ENCODE data around the gene TRIP10.

Gene TRIP10

DNA sequence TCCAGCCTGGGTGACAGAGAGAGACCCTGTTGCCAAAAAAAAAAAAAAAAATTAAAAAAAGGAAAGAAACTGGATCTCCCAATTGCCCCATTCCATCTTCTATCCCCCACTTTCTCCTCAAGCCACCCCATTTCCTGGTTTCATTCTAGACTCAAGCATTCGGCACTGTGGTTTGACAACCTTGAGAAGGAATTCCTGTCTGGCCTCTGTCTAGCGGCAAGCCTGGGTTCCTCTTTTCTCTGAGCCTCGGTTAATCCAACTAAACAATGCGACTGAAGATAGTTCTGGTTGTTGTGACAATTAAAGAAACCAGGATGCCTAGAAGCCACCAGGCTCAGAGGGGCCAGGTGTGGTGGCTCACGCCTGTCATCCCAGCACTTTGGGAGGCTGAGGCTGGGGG is 15.7 kb upstream of the TRIP10 start:
- Histone ChIP-seq H3K36me3 (ENCODE audit: insufficient read depth, low read length) (no peaks in the 10 kb centered on the region), H3K4me1 (ENCODE audit: insufficient read depth, low read length) (no peaks in the 10 kb centered on the region), H2AFZ (ENCODE audit: low read depth, low read length) (no peak overlapping the region), H3K4me3 (ENCODE audit: low read length) (no peak overlapping the region), H3K27me3 (ENCODE audit: insufficient read depth, low read length) (no peaks in the 10 kb centered on the region), H3K9me3 (ENCODE audit: low read length) (no peaks in the 10 kb centered on the region)

DNA sequence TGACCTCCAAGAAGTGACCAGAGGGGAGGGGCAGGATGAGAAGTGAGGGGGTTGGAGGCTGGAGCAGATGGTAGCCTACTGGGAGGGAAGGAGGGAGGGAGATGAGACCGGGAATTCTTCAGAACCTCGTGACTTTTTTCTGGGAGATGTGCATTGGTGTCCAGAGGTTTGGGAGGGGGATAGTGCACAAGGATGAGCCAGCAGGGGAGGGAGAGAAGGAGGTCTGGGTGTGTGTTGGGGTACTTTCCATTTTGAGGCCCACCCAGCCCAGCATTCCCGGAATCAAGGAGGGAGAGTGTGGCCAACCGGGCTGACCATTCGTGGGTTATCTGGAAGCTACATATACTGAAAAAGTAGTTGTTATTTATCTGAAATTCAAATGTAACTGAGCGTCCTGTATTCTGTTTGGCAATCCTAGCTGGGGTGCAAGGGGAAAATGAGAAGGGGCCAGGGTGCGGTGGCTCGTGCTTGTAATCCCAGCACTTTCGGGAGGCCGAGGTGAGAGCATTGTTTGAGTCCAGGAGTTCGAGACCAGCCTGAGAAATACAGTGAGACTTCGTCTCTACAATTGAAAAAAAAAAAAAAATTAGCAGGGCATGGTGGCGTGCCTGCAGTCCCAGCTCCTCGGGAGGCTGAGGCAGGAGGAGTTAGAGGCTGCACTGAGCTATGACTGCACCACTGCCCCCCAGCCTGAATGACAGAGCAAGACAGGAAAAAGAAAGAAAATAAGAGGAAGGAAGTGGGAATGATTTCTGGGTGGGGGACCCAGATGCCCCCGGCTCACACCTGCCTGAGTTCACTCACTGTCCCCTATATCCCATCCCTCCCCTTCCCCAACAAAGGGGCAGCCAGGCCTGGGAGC is 14.6 kb upstream of the TRIP10 start:
- Histone ChIP-seq H3K4me3 (ENCODE audit: low read length) (no peak overlapping the region), H3K4me1 (ENCODE audit: insufficient read depth, low read length) (no peaks in the 10 kb centered on the region), H3K9me3 (ENCODE audit: low read length) (no peaks in the 10 kb centered on the region), H3K36me3 (ENCODE audit: insufficient read depth, low read length) (no peaks in the 10 kb centered on the region), H3K27me3 (ENCODE audit: insufficient read depth, low read length) (no peaks in the 10 kb centered on the region), H2AFZ (ENCODE audit: low read depth, low read length) (no peak overlapping the region)

DNA sequence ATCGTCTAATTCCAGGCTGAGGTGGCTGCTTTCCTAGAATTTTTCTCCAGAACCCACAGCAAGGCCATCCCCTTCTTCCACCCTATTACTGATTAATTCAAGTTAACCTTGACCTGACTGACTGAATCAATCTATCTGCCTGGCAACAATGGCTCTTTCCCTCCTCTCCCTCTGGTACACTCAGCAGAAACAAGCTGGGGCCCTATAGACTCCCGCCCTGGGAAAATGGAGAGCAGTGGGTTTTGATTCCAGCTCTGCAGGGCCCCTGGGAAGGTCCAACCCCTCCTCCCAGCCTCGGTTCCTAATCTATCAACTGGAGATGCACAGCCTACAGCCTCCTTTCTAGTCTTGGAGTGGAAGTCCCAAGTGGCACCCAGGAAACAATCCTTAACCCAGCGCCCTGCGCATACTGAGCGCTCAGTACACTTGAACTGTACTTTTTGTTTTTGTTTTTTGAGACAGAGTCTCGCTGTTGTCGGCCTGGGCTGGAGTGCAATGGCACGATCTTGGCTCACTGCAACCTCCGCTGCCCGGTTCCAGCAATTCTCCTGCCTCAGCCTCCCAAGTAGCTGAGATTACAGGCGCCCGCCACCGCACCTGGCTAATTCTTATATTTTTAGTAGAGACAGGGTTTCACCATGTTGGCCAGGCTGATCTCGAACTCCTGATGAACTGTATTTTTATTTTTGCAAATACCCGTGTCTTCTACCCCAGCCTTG is 13.8 kb upstream of the TRIP10 start:
- no peaks in the 10 kb centered on the region for H3K4me1 ChIP-seq (ENCODE audit: insufficient read depth, low read length)
- H3K36me3 ChIP-seq (ENCODE audit: insufficient read depth, low read length) = no peaks in the 10 kb centered on the region
- no peaks in the 10 kb centered on the region for H3K27me3 ChIP-seq (ENCODE audit: insufficient read depth, low read length)
- no peak overlapping the region for H2AFZ ChIP-seq (ENCODE audit: low read depth, low read length)
- no peaks in the 10 kb centered on the region for H3K9me3 ChIP-seq (ENCODE audit: low read length)
- H3K4me3 ChIP-seq (ENCODE audit: low read length) = no peak overlapping the region

DNA sequence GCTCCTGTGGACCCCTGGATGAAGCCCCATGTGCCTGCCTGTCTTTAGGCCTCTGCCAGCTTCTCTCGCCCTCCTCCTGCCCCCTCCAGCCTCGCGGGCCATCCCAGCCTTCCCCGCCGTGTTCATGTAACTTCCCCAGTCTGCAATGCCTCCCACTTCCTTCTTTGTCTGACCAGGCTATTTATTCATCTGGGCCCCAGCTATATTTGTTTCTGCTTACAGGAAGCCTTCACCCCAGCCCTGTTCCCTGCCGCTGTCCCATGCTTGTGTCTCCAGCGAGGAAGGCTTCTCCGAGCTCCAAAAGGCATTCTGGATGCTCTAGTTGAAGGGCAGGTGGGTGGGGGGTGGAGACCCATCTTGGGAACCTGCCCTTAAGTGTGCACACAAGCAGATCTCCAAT is 11.1 kb upstream of the TRIP10 start:
- no peaks in the 10 kb centered on the region for H3K36me3 ChIP-seq (ENCODE audit: insufficient read depth, low read length)
- H3K4me1 ChIP-seq (ENCODE audit: insufficient read depth, low read length) = no peaks in the 10 kb centered on the region
- no peaks in the 10 kb centered on the region for H3K9me3 ChIP-seq (ENCODE audit: low read length)
- no peaks in the 10 kb centered on the region for H3K27me3 ChIP-seq (ENCODE audit: insufficient read depth, low read length)
- no peak overlapping the region for H3K4me3 ChIP-seq (ENCODE audit: low read length)
- H2AFZ ChIP-seq (ENCODE audit: low read depth, low read length) = no peak overlapping the region

DNA sequence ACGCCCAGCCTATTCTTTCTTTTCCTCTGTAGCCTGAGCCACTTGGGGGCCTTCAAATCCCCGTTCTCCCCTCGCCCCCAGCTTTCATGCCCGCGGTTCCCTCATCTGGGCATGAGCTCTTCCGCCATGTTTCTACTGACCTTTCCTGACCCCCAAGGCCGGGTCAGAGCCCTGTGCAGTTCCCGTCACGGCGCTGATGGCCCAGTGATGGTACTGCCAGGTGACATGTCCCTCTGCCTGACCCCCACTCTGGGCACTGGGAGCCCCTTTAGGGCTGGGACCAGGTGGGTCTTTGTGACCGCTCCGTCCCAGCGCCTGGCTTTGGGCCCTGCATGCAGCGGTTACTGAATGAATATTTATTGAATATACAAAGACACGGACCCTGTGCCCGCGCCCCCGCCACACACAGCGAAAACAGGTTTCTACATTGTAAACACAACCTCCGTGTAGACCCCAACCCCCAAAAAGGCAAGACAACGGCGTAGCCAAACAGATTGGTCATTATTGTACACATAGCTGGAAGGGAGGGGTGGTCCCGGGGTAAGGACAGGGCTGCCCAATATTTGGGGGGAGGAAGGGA is 9.8 kb upstream of the TRIP10 start:
- Histone ChIP-seq H3K9me3 (ENCODE audit: low read length) (no peaks in the 10 kb centered on the region), H3K36me3 (ENCODE audit: insufficient read depth, low read length) (no peaks in the 10 kb centered on the region), H3K27me3 (ENCODE audit: insufficient read depth, low read length) (no peaks in the 10 kb centered on the region), H3K4me3 (ENCODE audit: low read length) (no peak overlapping the region), H2AFZ (ENCODE audit: low read depth, low read length) (no peak overlapping the region), H3K4me1 (ENCODE audit: insufficient read depth, low read length) (no peaks in the 10 kb centered on the region)

DNA sequence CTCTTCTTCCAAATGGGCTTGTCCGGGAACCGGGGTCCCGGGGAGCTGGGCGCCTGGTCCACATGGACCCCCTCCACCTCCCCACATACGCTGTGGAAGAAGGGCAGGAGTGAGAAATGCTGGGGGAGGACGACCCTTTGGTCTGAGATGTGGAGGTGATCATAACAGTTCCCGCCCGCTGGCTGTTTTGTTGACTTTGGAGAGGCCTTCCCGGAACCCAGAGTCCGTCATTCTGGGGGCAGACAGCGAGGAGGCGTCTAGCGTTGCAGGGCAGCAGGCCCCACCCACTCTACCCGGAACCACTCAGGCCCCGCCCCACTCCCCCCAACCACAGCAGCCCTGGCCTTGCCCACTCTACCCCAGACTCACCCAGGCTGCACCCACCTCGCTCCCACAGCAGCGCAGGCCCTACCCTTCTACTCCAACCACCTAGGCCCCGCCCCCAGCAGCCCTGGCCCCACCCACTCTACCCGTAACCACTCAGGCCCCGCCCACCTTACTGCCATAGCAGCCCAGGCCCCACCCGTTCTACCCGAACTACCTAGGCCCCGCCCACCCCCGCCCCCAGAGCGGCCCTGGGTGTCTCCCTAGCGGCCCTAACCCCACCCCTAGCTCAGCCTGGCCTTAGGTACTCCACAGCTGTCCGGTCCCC is 9.2 kb upstream of the TRIP10 start:
- H3K9me3 ChIP-seq (ENCODE audit: low read length) = no peaks in the 10 kb centered on the region
- H3K27me3 ChIP-seq (ENCODE audit: insufficient read depth, low read length) = no peaks in the 10 kb centered on the region
- H3K4me1 ChIP-seq (ENCODE audit: insufficient read depth, low read length) = no peaks in the 10 kb centered on the region
- H3K4me3 ChIP-seq (ENCODE audit: low read length) = no peak overlapping the region
- no peaks in the 10 kb centered on the region for H3K36me3 ChIP-seq (ENCODE audit: insufficient read depth, low read length)
- no peak overlapping the region for H2AFZ ChIP-seq (ENCODE audit: low read depth, low read length)

DNA sequence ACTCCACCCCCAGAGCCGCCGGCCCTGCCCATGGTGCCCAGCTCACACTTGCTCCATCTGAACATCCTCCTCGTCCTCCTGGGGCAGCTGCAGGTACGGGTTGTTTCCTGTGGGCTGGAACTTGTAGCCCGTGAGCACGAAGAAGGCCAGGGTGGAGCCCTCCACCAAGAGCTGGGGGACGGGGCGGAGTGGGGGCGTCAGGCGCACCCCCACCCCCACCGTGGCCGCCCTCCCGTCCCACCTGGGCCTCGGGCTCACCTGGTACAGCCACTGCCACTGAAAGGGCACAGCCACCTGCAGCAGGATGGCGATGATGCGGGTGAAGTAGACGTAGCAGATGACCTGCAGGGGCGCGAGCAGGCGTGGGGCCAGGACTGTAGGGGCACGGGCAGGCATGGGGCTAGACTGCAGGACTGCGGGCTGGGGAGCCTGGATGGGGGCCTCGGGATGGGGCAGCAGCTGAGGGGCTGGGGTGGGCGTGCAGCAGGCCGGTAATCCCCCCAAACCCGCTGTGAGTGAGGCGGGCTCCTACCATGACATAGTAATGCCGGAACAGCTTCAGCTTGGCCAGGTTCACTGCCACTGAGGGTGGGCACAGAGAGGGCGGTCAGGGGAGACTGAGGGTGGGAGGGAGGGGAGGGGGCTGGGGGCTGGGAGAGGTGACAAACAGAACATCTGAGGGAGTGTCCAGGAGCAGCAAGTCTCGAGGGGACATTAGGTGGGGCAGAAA is 8.4 kb upstream of the TRIP10 start:
- Histone ChIP-seq H3K4me1 (ENCODE audit: insufficient read depth, low read length) (peaks cover 5% of the 10 kb centered on the region), H3K9me3 (ENCODE audit: low read length) (no peaks in the 10 kb centered on the region), H3K36me3 (ENCODE audit: insufficient read depth, low read length) (no peaks in the 10 kb centered on the region), H2AFZ (ENCODE audit: low read depth, low read length) (no peak overlapping the region), H3K4me3 (ENCODE audit: low read length) (no peak overlapping the region), H3K27me3 (ENCODE audit: insufficient read depth, low read length) (no peaks in the 10 kb centered on the region)

DNA sequence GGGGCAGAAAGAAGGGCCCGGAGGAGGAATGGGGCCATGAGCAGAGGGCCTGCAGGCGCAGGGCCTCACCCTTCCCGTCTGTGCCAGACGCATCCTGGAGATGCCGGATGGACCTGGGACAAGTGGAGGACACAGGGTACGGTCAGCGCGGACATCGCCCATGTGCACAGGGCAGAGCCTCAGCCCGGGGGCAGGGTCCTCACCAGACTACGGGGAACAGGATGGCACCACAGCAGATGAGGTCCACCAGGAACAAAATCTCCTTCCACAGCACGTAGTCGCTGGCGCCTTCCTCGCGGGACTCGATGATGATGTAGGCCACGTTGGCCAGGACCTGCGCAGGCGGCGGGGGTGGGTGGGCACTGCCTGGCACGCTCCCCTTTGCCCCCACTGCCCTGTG is 7.7 kb upstream of the TRIP10 start:
- H3K27me3 ChIP-seq (ENCODE audit: insufficient read depth, low read length) = no peaks in the 10 kb centered on the region
- no peak overlapping the region for H2AFZ ChIP-seq (ENCODE audit: low read depth, low read length)
- H3K4me3 ChIP-seq (ENCODE audit: low read length) = no peak overlapping the region
- no peaks in the 10 kb centered on the region for H3K36me3 ChIP-seq (ENCODE audit: insufficient read depth, low read length)
- peaks cover 5% of the 10 kb centered on the region for H3K4me1 ChIP-seq (ENCODE audit: insufficient read depth, low read length)
- H3K9me3 ChIP-seq (ENCODE audit: low read length) = no peaks in the 10 kb centered on the region

DNA sequence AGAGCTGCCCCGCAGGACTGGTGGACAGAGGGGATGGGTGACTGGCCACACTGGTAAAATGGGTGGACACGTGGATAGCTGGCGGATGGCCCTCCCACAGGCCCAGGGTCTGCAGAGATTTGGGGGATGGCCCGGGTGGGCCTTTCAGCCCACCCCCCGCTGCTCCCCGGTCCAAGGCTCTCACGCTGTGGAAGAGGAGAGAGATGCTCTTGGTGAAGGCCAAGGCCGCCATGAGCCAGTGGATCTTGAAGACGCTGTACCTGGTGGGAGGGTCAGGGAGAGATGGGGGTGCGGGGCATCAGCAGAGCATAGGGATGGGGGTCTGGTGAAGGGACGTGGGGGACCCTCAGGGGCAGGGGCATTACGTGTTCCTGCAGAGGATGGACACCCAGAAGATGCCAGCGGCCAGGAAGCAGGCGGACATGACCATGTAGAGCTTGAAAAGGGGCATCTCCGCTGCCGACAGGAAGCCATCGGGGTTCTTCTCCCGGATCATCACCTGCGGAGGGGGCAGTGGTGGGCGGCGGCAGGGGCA is 6.6 kb upstream of the TRIP10 start:
- peaks cover 5% of the 10 kb centered on the region for H3K4me1 ChIP-seq (ENCODE audit: insufficient read depth, low read length)
- no peaks in the 10 kb centered on the region for H3K9me3 ChIP-seq (ENCODE audit: low read length)
- no peaks in the 10 kb centered on the region for H3K36me3 ChIP-seq (ENCODE audit: insufficient read depth, low read length)
- H3K27me3 ChIP-seq (ENCODE audit: insufficient read depth, low read length) = no peaks in the 10 kb centered on the region
- no peak overlapping the region for H3K4me3 ChIP-seq (ENCODE audit: low read length)
- no peak overlapping the region for H2AFZ ChIP-seq (ENCODE audit: low read depth, low read length)

DNA sequence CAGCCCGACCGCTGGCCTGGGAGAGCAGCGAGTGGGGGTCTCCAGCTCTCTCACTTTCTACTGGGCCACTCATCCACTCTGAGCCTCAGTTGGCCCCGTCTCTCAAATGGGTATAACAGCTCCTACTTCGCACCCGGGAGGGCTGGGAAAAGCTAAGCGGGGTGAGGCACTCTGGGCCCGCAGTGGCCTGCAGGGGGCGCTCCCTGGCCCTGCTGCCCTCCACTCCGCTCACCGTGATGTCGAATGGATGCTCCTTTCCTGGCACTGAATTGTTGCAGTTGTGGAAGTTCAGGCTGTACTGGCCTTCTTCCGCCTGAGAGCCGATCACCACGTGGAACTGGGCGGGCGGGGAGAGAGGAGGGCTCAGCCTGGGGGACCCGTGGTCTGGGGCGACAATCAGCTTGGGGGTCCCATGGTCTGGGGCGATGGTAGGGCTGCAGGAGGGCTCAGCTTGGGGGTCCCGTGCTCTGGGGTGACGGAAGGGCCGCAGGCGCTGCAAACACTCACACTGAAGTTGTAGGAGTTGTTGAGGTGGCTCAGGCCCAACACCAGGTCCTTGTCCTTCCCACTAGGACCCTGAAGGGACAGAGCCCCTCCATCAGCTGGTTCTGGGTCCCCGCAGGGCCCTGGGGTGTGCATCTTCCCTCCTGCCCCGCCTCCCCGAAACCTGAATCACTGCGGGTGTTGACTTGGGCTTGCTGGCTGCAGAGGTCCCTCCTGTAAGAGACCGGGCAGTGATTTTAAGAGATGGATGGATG is 6.0 kb upstream of the TRIP10 start:
- Histone ChIP-seq H3K36me3 (ENCODE audit: insufficient read depth, low read length) (no peaks in the 10 kb centered on the region), H3K4me1 (ENCODE audit: insufficient read depth, low read length) (peaks cover 12% of the 10 kb centered on the region)

DNA sequence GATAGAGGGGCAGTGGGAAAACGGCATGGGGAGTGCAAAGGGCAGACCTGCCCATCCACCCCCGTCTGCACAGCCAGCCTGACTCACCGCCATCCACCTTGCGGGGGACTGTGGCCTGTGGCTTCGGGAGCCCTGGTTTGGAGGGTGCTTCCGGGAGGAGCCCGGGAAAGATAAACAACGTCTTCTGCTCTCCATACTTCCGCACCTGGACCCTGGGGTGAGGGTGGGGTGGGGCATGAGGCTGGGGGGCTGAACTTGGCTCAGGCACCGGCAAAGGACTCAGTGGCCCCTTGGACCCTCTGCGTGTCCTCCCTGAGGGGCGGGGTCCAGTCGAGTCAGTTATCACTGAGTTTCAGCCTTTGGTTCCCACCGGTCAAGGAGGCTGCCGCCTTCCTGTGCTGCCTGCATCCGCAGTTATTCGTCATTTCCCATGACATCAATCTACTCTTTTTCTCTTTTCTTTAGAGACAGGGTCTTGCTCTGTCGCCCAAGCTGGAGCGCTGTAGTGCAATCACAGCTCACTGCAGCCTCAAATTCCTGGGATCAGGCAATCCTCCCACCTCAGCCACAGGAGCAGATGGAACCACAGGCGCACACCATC is 5.3 kb upstream of the TRIP10 start:
- Histone ChIP-seq H3K36me3 (ENCODE audit: insufficient read depth, low read length) (no peaks in the 10 kb centered on the region), H3K9me3 (ENCODE audit: low read length) (no peaks in the 10 kb centered on the region), H3K4me3 (ENCODE audit: low read length) (no peak overlapping the region), H3K4me1 (ENCODE audit: insufficient read depth, low read length) (peaks cover 18% of the 10 kb centered on the region), H3K27me3 (ENCODE audit: insufficient read depth, low read length) (no peaks in the 10 kb centered on the region), H2AFZ (ENCODE audit: low read depth, low read length) (no peak overlapping the region)

More for the DNA sequence above, 6.0 kb upstream of the TRIP10 start:
- no peak overlapping the region for H3K4me3 ChIP-seq (ENCODE audit: low read length)
- no peaks in the 10 kb centered on the region for H3K27me3 ChIP-seq (ENCODE audit: insufficient read depth, low read length)
- no peaks in the 10 kb centered on the region for H3K9me3 ChIP-seq (ENCODE audit: low read length)
- H2AFZ ChIP-seq (ENCODE audit: low read depth, low read length) = no peak overlapping the region
